Mesendoderm (in vitro differentiated cells): ENCODE results near the gene KIF2A.

Experiments used
- DNase-seq: peaks from one replicate; pipeline ENCODE4 v3.0.0; 2013
- H2AK5ac ChIP-seq: 2 replicates; pipeline ENCODE4 v1.6.1; 2013; ENCODE audit warnings: low read length, inconsistent platforms
- H2BK120ac ChIP-seq: 2 replicates; pipeline ENCODE4 v1.6.1; 2013; ENCODE audit warnings: low read depth, mild to moderate bottlenecking, low read length, moderate library complexity, mixed read lengths
- H2BK15ac ChIP-seq: replicated peaks from 2 replicates; pipeline ENCODE4 v1.6.1; 2013; ENCODE audit warnings: low read depth, mild to moderate bottlenecking, moderate library complexity
- H2BK5ac ChIP-seq: 2 replicates; pipeline ENCODE4 v1.6.1; 2013; ENCODE audit warnings: low read length, inconsistent platforms
- H3K18ac ChIP-seq: 2 replicates; pipeline ENCODE4 v1.6.1; 2013; ENCODE audit warnings: mild to moderate bottlenecking, low read length, mixed read lengths
- H3K23ac ChIP-seq: one replicate; pipeline ENCODE4 v1.6.1; 2013; ENCODE audit warnings: low read length
- H3K27ac ChIP-seq: 2 replicates; pipeline ENCODE4 v1.5.1; 2013; ENCODE audit warnings: low read depth, mild to moderate bottlenecking, inconsistent platforms, low read length, moderate library complexity
- H3K27me3 ChIP-seq: 2 replicates; pipeline ENCODE4 v1.6.1; 2013; ENCODE audit warnings: low read length, control low read depth, mild to moderate bottlenecking, inconsistent platforms; ENCODE audit not compliant: insufficient read depth, poor library complexity
- H3K36me3 ChIP-seq: 2 replicates; pipeline ENCODE4 v1.6.1; 2013; ENCODE audit warnings: low read length, inconsistent platforms; ENCODE audit not compliant: control insufficient read depth, insufficient read depth
- H3K4ac ChIP-seq: one replicate; pipeline ENCODE4 v1.6.1; 2013; ENCODE audit warnings: low read depth, mild to moderate bottlenecking, low read length, moderate library complexity
- H3K4me1 ChIP-seq: 2 replicates; pipeline ENCODE4 v1.6.1; 2013; ENCODE audit warnings: low read depth, low read length, inconsistent platforms; ENCODE audit not compliant: control insufficient read depth
- H3K4me2 ChIP-seq: 2 replicates; pipeline ENCODE4 v1.6.1; 2013; ENCODE audit warnings: low read length
- H3K4me3 ChIP-seq: 2 replicates; pipeline ENCODE4 v1.5.1; 2013; ENCODE audit warnings: mild to moderate bottlenecking, low read length
- H3K56ac ChIP-seq: one replicate; pipeline ENCODE4 v1.6.1; 2013; ENCODE audit warnings: low read length
- H3K79me1 ChIP-seq: 2 replicates; pipeline ENCODE4 v1.6.1; 2013; ENCODE audit warnings: low read length, inconsistent platforms
- H3K79me2 ChIP-seq: 2 replicates; pipeline ENCODE4 v1.6.1; 2013; ENCODE audit warnings: mild to moderate bottlenecking, low read length; ENCODE audit not compliant: control insufficient read depth, insufficient read depth
- H3K9ac ChIP-seq: 2 replicates; pipeline ENCODE4 v1.6.1; 2013; ENCODE audit warnings: low read length, inconsistent platforms
- H4K5ac ChIP-seq: one replicate; pipeline ENCODE4 v1.6.1; 2013; ENCODE audit warnings: low read length
- H4K8ac ChIP-seq: one replicate; pipeline ENCODE4 v1.6.1; 2013; ENCODE audit warnings: low read depth, mild to moderate bottlenecking, control low read depth, low read length, moderate library complexity
- WGBS: extraction: QIAGEN DNeasy Blood & Tissue Kit; methylation state at CpG from one replicate; pipeline ENCODE4 v1.1.7; 2013; ENCODE audit warnings: low lambda C conversion rate, missing lambda C conversion rate; ENCODE audit not compliant: insufficient coverage; ENCODE audit errors: extremely low coverage; 5-methylcytosine and 5-hydroxymethylcytosine counted together

The KIF2A gene

DNA sequence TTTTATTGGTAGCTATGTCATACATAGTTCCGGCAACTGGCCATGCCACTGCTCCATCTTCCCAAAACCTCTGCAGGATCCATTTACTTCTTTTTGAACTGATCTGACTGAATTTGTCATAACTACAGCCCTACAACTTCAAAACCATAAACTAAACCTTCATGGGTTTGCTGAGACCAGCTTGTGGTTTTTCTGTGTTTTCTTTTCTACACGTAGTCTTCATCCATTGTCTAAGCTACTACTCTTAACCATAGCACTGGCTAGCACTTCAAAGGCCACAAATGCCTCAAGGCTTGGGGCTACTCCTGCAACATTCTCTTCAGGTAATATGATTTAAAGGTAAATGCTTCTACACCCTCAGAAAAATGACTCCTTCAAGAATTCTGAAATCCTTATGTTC is 9.0 kb upstream of the KIF2A start:
- Histone ChIP-seq H3K4me3 (no peak overlapping the region), H3K56ac (no peak overlapping the region), H3K27ac (no peak overlapping the region), H2AK5ac (no peak overlapping the region), H3K79me1 (no peaks in the 10 kb centered on the region), H4K8ac (no peak overlapping the region), H3K4me1 (no peaks in the 10 kb centered on the region), H3K9ac (no peak overlapping the region), H2BK120ac (no peak overlapping the region), H3K36me3 (no peaks in the 10 kb centered on the region), H2BK5ac (no peak overlapping the region), H3K27me3 (no peaks in the 10 kb centered on the region), H3K18ac (no peak overlapping the region), H3K79me2 (no peaks in the 10 kb centered on the region), H3K4me2 (no peak overlapping the region), H4K5ac (no peak overlapping the region), H3K4ac (no peak overlapping the region), H3K23ac (no peak overlapping the region), H2BK15ac (no peak overlapping the region)
- no peak for DNase-seq
- no CpG with 5 or more reads among the region's 2 CpGs for WGBS

DNA sequence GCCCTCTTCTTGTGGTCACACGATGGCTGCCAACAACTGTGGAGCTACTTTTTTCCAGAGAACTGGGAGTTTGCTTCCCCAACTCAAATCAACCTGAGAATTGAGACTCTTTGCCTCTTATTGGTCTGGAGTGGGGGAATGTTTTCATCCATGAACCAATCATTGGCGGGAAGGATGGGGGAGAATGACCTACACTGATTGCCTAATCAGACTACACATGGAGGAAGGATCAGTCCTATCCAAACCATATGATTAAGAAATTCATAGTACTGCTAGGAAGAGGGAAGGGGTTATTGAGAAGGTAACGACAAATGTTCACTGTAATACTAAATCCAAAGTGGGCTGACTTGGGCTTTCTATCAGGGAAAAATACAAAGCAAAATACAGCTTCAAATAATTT is 7.9 kb upstream of the KIF2A start:
- no peak overlapping the region for H2BK120ac ChIP-seq
- no peak overlapping the region for H2AK5ac ChIP-seq
- no peaks in the 10 kb centered on the region for H3K79me2 ChIP-seq
- H3K79me1 ChIP-seq = no peaks in the 10 kb centered on the region
- no peak overlapping the region for H3K4me2 ChIP-seq
- no peak overlapping the region for H2BK15ac ChIP-seq
- no peak overlapping the region for H3K23ac ChIP-seq
- no peak overlapping the region for H2BK5ac ChIP-seq
- no peak overlapping the region for H3K27ac ChIP-seq
- H3K4me3 ChIP-seq = no peak overlapping the region
- no peak for DNase-seq
- no peaks in the 10 kb centered on the region for H3K4me1 ChIP-seq
- H4K8ac ChIP-seq = no peak overlapping the region
- no CpG with 5 or more reads among the region's 3 CpGs for WGBS
- no peak overlapping the region for H3K9ac ChIP-seq
- no peak overlapping the region for H3K4ac ChIP-seq
- H4K5ac ChIP-seq = no peak overlapping the region
- no peak overlapping the region for H3K18ac ChIP-seq
- H3K27me3 ChIP-seq = no peaks in the 10 kb centered on the region
- H3K56ac ChIP-seq = no peak overlapping the region
- no peaks in the 10 kb centered on the region for H3K36me3 ChIP-seq

DNA sequence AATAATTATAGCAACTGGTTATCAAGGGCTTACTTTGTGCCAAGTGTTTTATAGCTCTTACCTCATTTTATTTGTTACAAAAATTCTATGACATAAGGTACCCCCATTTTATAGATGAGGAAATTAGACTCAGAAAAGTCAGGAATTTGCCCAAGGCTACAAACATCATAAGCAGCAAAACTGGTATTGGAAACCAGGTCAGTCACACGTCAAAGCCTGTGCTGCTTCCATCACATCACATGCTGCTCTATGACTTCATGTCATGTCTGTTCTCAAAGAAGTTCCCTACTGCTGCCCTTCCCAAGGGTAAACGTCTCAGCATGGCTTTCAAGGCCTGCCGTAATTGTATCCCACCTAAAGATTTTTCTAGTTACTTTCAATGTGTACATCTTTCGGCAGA is 6.9 kb upstream of the KIF2A start:
- no peak overlapping the region for H2BK15ac ChIP-seq
- no peaks in the 10 kb centered on the region for H3K27me3 ChIP-seq
- WGBS = no CpG with 5 or more reads among the region's 4 CpGs

DNA sequence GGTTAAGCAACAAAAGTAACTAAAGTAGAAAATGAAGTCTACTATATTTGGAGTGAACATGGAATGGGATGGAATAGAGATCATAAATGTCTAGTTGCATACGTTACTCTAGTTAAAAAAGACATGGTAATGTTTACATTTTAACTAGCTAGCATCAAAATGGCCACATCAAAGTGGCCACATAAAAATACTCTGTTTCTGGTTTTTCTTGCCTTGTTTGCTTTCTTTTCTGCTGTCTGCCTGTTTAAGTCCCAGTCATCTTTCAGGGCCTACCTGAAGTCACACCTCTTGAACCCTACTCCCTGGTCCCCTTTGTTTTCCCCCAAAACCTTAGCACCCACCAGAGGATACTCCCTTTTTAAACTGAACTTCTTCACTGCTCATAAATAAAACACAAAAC is 6.4 kb upstream of the KIF2A start:
- no CpG with 5 or more reads among the region's 1 CpG for WGBS
- H2BK5ac ChIP-seq = no peak overlapping the region

More for the DNA sequence above, 6.9 kb upstream of the KIF2A start:
- Histone ChIP-seq H2BK120ac (no peak overlapping the region), H3K79me2 (no peaks in the 10 kb centered on the region), H3K36me3 (no peaks in the 10 kb centered on the region), H3K4me2 (no peak overlapping the region), H3K23ac (no peak overlapping the region), H3K4ac (no peak overlapping the region), H3K4me1 (no peaks in the 10 kb centered on the region), H2AK5ac (no peak overlapping the region), H4K8ac (no peak overlapping the region), H3K9ac (no peak overlapping the region), H3K27ac (no peak overlapping the region), H3K56ac (no peak overlapping the region), H2BK5ac (no peak overlapping the region), H3K18ac (no peak overlapping the region), H3K79me1 (no peaks in the 10 kb centered on the region), H4K5ac (no peak overlapping the region), H3K4me3 (no peak overlapping the region)
- no peak for DNase-seq

DNA sequence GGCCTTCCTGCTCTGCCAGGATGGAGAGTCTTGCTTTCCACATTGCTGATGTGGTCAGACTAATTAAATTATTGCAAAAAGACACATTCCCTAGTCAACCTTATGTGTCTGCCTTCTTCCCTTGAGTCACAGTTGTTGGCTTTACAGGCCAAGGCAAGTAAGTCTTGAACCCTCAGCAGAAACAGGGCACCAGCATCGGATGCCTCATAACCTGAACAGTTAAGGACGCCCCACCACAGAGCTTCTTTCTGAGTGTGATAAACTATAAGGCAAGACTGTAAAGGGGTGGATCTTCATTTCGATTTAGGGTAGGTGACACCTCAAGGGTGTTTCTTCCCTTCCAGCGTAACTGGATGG is 670 bp upstream of the KIF2A start:
- Histone ChIP-seq H3K79me1 (no peaks in the 10 kb centered on the region), H3K79me2 (peaks cover 36% of the 10 kb centered on the region), H3K4me1 (peaks cover 6% of the 10 kb centered on the region), H3K56ac (peak overlapping the region; percentile 90), H3K4ac (no peak overlapping the region), H3K27me3 (no peaks in the 10 kb centered on the region), H2AK5ac (no peak overlapping the region), H4K8ac (no peak overlapping the region), H2BK5ac (peak overlapping the region; percentile 55), H2BK15ac (no peak overlapping the region), H2BK120ac (no peak overlapping the region), H3K4me3 (peak overlapping the region; percentile 32), H3K18ac (peak overlapping the region; percentile 8), H4K5ac (peak overlapping the region; percentile 88), H3K27ac (peak overlapping the region; percentile 60), H3K23ac (no peak overlapping the region), H3K4me2 (peak overlapping the region; percentile 64), H3K9ac (peak overlapping the region; percentile 79), H3K36me3 (peaks cover 1% of the 10 kb centered on the region)
- DNase-seq = no peak
- WGBS = no CpG with 5 or more reads among the region's 4 CpGs

More for the DNA sequence above, 6.4 kb upstream of the KIF2A start:
- Histone ChIP-seq H3K23ac (no peak overlapping the region), H3K79me1 (no peaks in the 10 kb centered on the region), H3K18ac (no peak overlapping the region), H3K4me2 (no peak overlapping the region), H3K9ac (no peak overlapping the region), H3K27me3 (no peaks in the 10 kb centered on the region), H4K5ac (no peak overlapping the region), H3K4me3 (no peak overlapping the region), H4K8ac (no peak overlapping the region), H2AK5ac (no peak overlapping the region), H3K4ac (no peak overlapping the region), H3K36me3 (no peaks in the 10 kb centered on the region), H3K56ac (no peak overlapping the region), H3K27ac (no peak overlapping the region), H3K79me2 (no peaks in the 10 kb centered on the region), H2BK15ac (no peak overlapping the region), H2BK120ac (no peak overlapping the region), H3K4me1 (no peaks in the 10 kb centered on the region)
- DNase-seq = no peak

DNA sequence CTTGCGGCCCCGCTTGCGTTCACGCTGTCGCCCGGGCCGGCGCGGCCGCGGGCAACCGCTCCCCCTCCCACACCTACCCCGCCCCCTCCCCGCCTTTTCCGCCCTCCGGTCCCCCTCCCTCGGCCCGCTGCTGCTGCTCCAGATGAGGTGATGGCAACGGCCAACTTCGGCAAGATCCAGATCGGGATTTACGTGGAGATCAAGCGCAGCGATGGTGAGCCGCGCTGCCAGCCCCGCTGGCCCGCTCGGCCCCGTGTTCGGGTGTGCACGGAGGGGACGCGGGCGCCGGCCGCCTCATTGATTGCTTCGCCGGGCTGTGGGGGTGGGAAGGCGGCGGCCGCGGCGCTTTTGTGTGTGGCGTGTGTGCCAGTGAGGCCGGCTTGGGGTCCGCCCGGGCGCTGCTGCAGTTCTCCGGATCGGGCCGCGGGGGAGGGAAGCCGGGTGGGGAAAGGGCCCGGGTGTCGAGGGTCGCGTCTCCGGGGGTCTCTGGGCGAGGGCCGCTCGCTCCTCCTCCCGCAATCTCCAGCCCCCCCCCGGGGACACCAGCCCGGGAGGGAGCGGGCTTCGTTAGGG is 403 bp downstream of the KIF2A start:
- H3K27me3 ChIP-seq = no peaks in the 10 kb centered on the region
- H3K27ac ChIP-seq = peak overlapping the region; percentile 99
- H4K5ac ChIP-seq = no peak overlapping the region
- peak overlapping the region; percentile 96 for H3K4ac ChIP-seq
- H2BK5ac ChIP-seq = peak overlapping the region; percentile 93
- H3K18ac ChIP-seq = peak overlapping the region; percentile 100
- H2AK5ac ChIP-seq = no peak overlapping the region
- DNase-seq = peak; percentile 86
- no peaks in the 10 kb centered on the region for H3K79me1 ChIP-seq
- peak overlapping the region; percentile 89 for H2BK120ac ChIP-seq
- H3K36me3 ChIP-seq = peaks cover 1% of the 10 kb centered on the region
- H3K4me1 ChIP-seq = peaks cover 6% of the 10 kb centered on the region
- H2BK15ac ChIP-seq = no peak overlapping the region
- H4K8ac ChIP-seq = peak overlapping the region; percentile 43
- H3K4me2 ChIP-seq = no peak overlapping the region
- peak overlapping the region; percentile 92 for H3K9ac ChIP-seq
- H3K79me2 ChIP-seq = peaks cover 46% of the 10 kb centered on the region
- H3K23ac ChIP-seq = peak overlapping the region; percentile 29
- H3K4me3 ChIP-seq = peak overlapping the region; percentile 82
- WGBS = no CpG with 5 or more reads among the region's 67 CpGs
- peak overlapping the region; percentile 93 for H3K56ac ChIP-seq
